Esophagus squamous epithelium (tissue), 5 donors: ENCODE measurements around the gene SLC6A1. TPM values are rescaled to one million over a fixed set of nuclear protein-coding genes. Genes with fewer than 3 reads are reported as not detected.

Experiments
- DNase-seq: peaks from one replicate; lab custom pipeline; 2025; lab: John Stamatoyannopoulos, UW
- H3K27ac ChIP-seq, 4 donors: fragments of 200-600 bp; sonication (generic); one replicate each; pipeline ENCODE4 v1.5.1; 2016 to 2019; ENCODE audit warnings: mild to moderate bottlenecking in 1 of 4
- H3K27me3 ChIP-seq, 4 donors: fragments of 200-600 bp; sonication (generic); 1 replicate in 3 of 4; 2 replicates in 1 of 4; pipeline versions ENCODE4 v1.5.1 to v1.6.0; 2017 to 2021; ENCODE audit warnings: antibody characterized with exemption in 1 of 4
- H3K36me3 ChIP-seq, 3 donors: fragments of 200-600 bp; sonication (generic); one replicate each; pipeline ENCODE4 v1.5.1; 2016 to 2019
- H3K4me1 ChIP-seq, 3 donors: fragments of 200-600 bp; sonication (generic); one replicate each; pipeline ENCODE4 v1.5.1; 2017 to 2019
- H3K4me3 ChIP-seq, 4 donors: fragments of 200-600 bp; sonication (generic); 1 replicate in 3 of 4; 2 replicates in 1 of 4; pipeline ENCODE4 v1.5.1; 2016 to 2019; ENCODE audit warnings: mild to moderate bottlenecking in 2 of 4, moderate library complexity in 1 of 4
- H3K9me3 ChIP-seq, 3 donors: fragments of 200-600 bp; sonication (generic); one replicate each; pipeline ENCODE4 v1.5.1; 2016 to 2019
- CTCF ChIP-seq, 6 experiments: fragments of 450-650 bp in 4 of 6; fragments of 200-600 bp in 2 of 6; sonication (generic) in 2 of 6; IDR thresholded peaks; one replicate each; pipeline ENCODE4 v1.5.1; 2016 to 2019; ENCODE audit warnings: antibody characterized with exemption in 6 of 6, mild to moderate bottlenecking in 4 of 6, moderate library complexity in 4 of 6
- POLR2A ChIP-seq, 4 donors: fragments of 450-650 bp; IDR thresholded peaks; one replicate each; pipeline ENCODE4 v1.6.1; 2017; ENCODE audit warnings: antibody characterized with exemption in 4 of 4, mild to moderate bottlenecking in 4 of 4, moderate library complexity in 3 of 4
- WGBS, 2 donors: methylation state at CpG; one replicate each; pipeline ENCODE4 v1.1.5; 2018; 5-methylcytosine and 5-hydroxymethylcytosine counted together
- intact Hi-C: fragments of 100-400 bp; cut with DNase I; formaldehyde crosslinking; loops from one replicate; pipeline ENCODE4 v1.15.0; 2022
- total RNA-seq, 4 donors: library from RNA; depleted of rRNA; stranded (reverse); fragments of >200 nt; gene quantifications; one replicate each; pipeline ENCODE4 v1.1.0, GENCODE V29; 2016
- donor health status: DM: yes; HTN: yes; CAD: no.

The SLC6A1 gene
- total RNA-seq, 4 donors from 2014 or later: 8.6 to 34.4 (median 22.3) TPM

GRCh38 chr3:11078826-11079515 lies 86.4 kb downstream of the SLC6A1 start:
- Histone ChIP-seq H3K36me3 (no peaks in the 10 kb centered on the region), H3K9me3 (no peaks in the 10 kb centered on the region), H3K27ac (no peak overlapping the region), H3K27me3 (peaks cover 0 to 15% (median 0%) of the 10 kb centered on the region in 4 donors), H3K4me3 (no peak overlapping the region), H3K4me1 (peaks cover 0 to 16% (median 0%) of the 10 kb centered on the region in 3 donors)
- intact Hi-C loops: no loop called here
- 39 to 43% methylated on average over 5 of the region's 5 CpGs for WGBS, 2 donors
- TF ChIP-seq CTCF (IDR thresholded peaks at IDR 0.05) (no peak), POLR2A (IDR thresholded peaks at IDR 0.05) (no peak)
- DNase-seq: no peak

GRCh38 chr3:11080492-11080891 lies 87.9 kb downstream of the SLC6A1 start:
- no peak for DNase-seq
- Histone ChIP-seq H3K27ac (no peak overlapping the region), H3K4me1 (peaks cover 0 to 16% (median 0%) of the 10 kb centered on the region in 3 donors), H3K27me3 (peaks cover 0 to 15% (median 0%) of the 10 kb centered on the region in 4 donors), H3K4me3 (no peak overlapping the region), H3K36me3 (no peaks in the 10 kb centered on the region), H3K9me3 (no peaks in the 10 kb centered on the region)
- TF ChIP-seq POLR2A (IDR thresholded peaks at IDR 0.05) (no peak), CTCF (IDR thresholded peaks at IDR 0.05) (no peak)
- intact Hi-C loops: no loop called here
- 47 to 75% methylated on average over 5 of the region's 5 CpGs for WGBS, 2 donors

GRCh38 chr3:11084098-11084497 lies 91.5 kb downstream of the SLC6A1 start:
- Histone ChIP-seq H3K27me3 (peaks cover 0 to 11% (median 0%) of the 10 kb centered on the region in 4 donors), H3K27ac (no peak overlapping the region), H3K4me1 (peaks cover 0 to 19% (median 0%) of the 10 kb centered on the region in 3 donors), H3K9me3 (no peaks in the 10 kb centered on the region), H3K4me3 (no peak overlapping the region), H3K36me3 (no peaks in the 10 kb centered on the region)
- intact Hi-C loops: no loop called here
- no peak for DNase-seq
- TF ChIP-seq POLR2A (IDR thresholded peaks at IDR 0.05): no peak
- 47 to 67% methylated on average over 2 of the region's 2 CpGs for WGBS, 2 donors

- Histone ChIP-seq H3K9me3 (no peaks in the 10 kb centered on the region), H3K4me1 (peaks cover 0 to 14% (median 0%) of the 10 kb centered on the region in 3 donors), H3K27me3 (peaks cover 0 to 11% (median 0%) of the 10 kb centered on the region in 4 donors), H3K36me3 (no peaks in the 10 kb centered on the region), H3K27ac (no peak overlapping the region), H3K4me3 (no peak overlapping the region)
- TF ChIP-seq CTCF (IDR thresholded peaks at IDR 0.05) (no peak), POLR2A (IDR thresholded peaks at IDR 0.05) (no peak)
- intact Hi-C loops: no loop called here
- 62% methylated on average over 2 of the region's 11 CpGs; no CpG with 5 or more reads in 1 of the 2 donors for WGBS, 2 donors
- DNase-seq: no peak
These were observed 92.1 kb downstream of the SLC6A1 start for GRCh38 chr3:11084677-11085076.

GRCh38 chr3:11085093-11085840 lies 92.7 kb downstream of the SLC6A1 start:
- Histone ChIP-seq H3K27ac (no peak overlapping the region), H3K27me3 (peaks cover 0 to 11% (median 0%) of the 10 kb centered on the region in 4 donors), H3K4me3 (no peak overlapping the region), H3K4me1 (peaks cover 0 to 9% (median 0%) of the 10 kb centered on the region in 3 donors), H3K36me3 (no peaks in the 10 kb centered on the region), H3K9me3 (no peaks in the 10 kb centered on the region)
- TF ChIP-seq CTCF (IDR thresholded peaks at IDR 0.05) (no peak), POLR2A (IDR thresholded peaks at IDR 0.05) (no peak)
- no peak for DNase-seq
- intact Hi-C loops: no loop called here
- WGBS, 2 donors: 66 to 74% methylated on average over 6 to 10 of the region's 10 CpGs
